Measurements from ENCODE around the gene ANXA6. TPM values are rescaled to one million over a fixed set of nuclear protein-coding genes. Genes with fewer than 3 reads are reported as not detected.

The ANXA6 gene
- total and polyA plus RNA-seq, 7 donors, result 22.9 to 333 (median 233) TPM

DNA sequence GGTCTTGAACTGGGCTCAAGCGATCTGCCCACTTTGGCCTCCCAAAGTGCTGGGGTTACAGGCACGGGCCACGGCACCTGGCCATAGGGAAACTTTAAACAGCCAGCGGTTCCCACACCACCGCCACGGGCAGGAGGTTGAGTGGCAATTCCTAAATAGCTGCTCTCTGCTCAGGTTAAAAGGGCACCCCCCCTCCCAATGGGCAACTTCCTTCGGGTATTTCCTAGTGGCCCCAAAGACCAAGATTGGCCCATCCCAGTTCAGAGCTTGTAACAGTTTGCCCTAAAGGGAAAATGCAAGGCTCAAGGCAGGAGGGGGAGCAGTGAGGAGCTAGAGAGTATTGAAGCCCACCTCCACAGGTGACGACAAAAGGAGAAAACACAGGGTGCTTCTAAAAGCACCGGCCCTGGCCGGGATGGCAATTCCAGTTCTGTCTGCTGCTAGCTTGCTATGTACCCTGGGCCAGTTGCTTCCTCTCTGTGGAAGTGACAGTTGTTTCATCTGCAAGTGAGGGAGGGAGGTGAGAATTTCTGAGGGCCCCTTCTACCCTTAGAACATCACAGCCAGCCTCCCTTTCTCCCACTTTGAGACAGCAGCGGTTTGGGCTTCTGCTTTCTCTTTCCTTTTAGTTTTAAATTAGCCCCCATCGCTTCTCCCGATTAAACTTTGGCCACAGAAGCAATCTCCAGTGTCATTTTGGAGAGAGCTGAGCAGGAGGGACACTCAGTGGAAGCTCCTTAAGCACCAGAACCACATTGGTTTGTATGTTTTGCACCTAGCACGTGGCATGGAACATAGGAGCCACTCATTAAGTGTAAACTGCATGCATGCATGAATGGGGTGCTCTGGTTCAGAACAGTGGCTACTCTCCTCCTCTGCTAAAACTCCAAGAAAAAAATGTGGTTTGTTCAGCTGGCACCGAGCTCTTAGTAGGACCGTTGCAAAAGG lies 59.5 kb downstream of the ANXA6 start:
- 56 to 65% methylated on average over 16 of the region's 16 CpGs for WGBS, 2 donors
- H3K27me3 ChIP-seq, result no peaks in the 10 kb centered on the region
- no peak overlapping the region for H3K27ac ChIP-seq
- no peaks in the 10 kb centered on the region for H3K9me3 ChIP-seq
- intact Hi-C loops (cut with DNase I), result no loop called here
- TF ChIP-seq POLR2A (IDR thresholded peaks at IDR 0.05) (no peak), EP300 (IDR thresholded peaks at IDR 0.05) (no peak), POLR2AphosphoS5 (IDR thresholded peaks at IDR 0.05) (no peak)
- TF ChIP-seq, protein P1, sequence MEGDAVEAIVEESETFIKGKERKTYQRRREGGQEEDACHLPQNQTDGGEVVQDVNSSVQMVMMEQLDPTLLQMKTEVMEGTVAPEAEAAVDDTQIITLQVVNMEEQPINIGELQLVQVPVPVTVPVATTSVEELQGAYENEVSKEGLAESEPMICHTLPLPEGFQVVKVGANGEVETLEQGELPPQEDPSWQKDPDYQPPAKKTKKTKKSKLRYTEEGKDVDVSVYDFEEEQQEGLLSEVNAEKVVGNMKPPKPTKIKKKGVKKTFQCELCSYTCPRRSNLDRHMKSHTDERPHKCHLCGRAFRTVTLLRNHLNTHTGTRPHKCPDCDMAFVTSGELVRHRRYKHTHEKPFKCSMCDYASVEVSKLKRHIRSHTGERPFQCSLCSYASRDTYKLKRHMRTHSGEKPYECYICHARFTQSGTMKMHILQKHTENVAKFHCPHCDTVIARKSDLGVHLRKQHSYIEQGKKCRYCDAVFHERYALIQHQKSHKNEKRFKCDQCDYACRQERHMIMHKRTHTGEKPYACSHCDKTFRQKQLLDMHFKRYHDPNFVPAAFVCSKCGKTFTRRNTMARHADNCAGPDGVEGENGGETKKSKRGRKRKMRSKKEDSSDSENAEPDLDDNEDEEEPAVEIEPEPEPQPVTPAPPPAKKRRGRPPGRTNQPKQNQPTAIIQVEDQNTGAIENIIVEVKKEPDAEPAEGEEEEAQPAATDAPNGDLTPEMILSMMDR (IDR thresholded peaks at IDR 0.05), result no peak
- peaks cover 0 to 53% (median 27%) of the 10 kb centered on the region in 4 donors for H3K4me1 ChIP-seq
- H3K36me3 ChIP-seq, result peaks cover 5 to 25% (median 15%) of the 10 kb centered on the region in 4 donors
- DNase-seq, result no peak
- no peak overlapping the region for H3K4me3 ChIP-seq

DNA sequence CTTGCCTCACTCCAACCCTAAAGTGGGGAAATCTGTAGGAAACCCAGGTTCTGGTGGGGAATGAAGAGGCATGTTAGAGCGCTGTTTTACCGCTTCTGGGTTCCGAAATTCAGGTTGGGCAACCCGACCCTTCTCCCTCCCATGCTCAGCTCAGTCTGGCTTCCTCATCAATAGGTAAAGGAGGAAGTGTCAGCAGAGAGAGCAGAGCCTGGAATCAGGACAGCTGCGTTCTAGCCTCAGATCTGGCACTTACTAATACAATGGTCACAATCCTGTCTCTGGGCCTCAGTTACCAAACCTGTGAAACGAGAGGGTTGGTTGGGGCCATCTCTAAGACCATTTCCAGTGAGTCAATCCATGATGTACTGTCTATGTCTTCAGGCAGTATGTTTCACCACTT lies 60.5 kb downstream of the ANXA6 start:
- no peak for DNase-seq
- H3K4me3 ChIP-seq, result no peak overlapping the region
- WGBS, 2 donors, result 63 to 74% methylated on average over 6 of the region's 6 CpGs
- no peak overlapping the region for H3K27ac ChIP-seq
- peaks cover 4 to 22% (median 8%) of the 10 kb centered on the region in 4 donors for H3K36me3 ChIP-seq
- TF ChIP-seq, protein P1 (IDR thresholded peaks at IDR 0.05), result no peak
- H3K9me3 ChIP-seq, result no peaks in the 10 kb centered on the region
- no peaks in the 10 kb centered on the region for H3K27me3 ChIP-seq
- intact Hi-C loops (cut with DNase I), result no loop called here
- peaks cover 0 to 59% (median 28%) of the 10 kb centered on the region in 4 donors for H3K4me1 ChIP-seq

DNA sequence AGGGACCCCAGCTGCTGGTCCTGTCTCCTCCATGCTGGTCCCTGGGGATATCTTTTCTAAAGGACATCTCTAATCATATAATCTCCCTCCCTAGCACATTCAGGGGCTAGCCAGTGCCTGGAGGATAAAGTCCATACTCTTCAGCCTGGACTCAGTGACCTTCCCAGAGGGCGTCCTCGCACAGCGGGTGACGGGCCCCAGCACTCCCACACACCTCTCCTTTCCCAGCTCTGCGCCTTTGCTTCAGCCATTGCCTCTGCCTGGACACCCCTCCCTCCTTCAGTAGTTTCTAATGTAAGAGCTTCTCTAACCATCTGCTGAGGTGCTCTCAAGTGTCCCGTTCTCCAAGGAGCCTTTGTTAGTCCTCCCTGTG lies 61.6 kb downstream of the ANXA6 start:
- Histone ChIP-seq H3K27ac (peak overlapping the region; percentile 47 to 57 (median 52)), H3K4me1 (peaks cover 0 to 49% (median 28%) of the 10 kb centered on the region in 4 donors), H3K36me3 (peaks cover 0 to 12% (median under 1%) of the 10 kb centered on the region in 4 donors), H3K9me3 (no peaks in the 10 kb centered on the region), H3K27me3 (no peaks in the 10 kb centered on the region), H3K4me3 (no peak overlapping the region)
- WGBS, 2 donors, result 31 to 76% methylated on average over 6 of the region's 6 CpGs
- intact Hi-C loops (cut with DNase I), result no loop called here
- TF ChIP-seq, protein P1 (IDR thresholded peaks at IDR 0.05), result no peak
- peak in 2 of 4 donors; percentile 6 to 27 for TF ChIP-seq POLR2AphosphoS5 (IDR thresholded peaks at IDR 0.05)
- DNase-seq, result no peak

DNA sequence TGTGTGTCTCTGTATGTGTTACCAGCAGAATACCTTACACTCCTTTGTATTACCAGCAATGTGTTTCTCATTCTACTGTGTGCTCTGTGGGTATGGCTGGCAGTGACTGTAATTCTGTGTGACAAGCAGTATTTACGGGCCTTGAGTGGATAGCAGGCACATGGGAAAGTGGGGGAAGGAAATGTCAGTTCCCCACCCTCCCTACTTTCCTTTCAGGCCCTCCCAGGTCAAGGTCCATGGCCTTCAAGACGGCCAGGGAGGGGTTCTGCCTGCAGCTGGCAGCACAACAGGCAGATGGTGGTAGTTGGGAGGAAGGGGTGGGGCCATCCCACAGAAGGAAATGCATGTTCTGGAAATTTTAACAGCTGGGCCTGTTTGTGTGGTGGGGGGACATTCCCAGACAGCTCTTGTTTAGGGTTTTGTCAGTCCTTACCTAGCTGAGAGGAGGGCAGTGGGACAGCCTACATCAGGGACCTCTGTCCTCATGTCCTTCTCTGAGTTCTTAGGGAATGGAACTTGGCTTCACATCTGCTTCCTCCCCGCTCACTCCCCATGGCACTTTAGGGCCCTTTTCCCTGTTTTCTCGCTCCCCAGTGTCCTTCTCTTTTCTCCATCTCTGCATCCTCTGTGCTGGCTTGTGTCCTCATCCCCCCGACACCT lies 62.1 kb downstream of the ANXA6 start:
- H3K4me1 ChIP-seq, result peaks cover 0 to 48% (median 28%) of the 10 kb centered on the region in 4 donors
- DNase-seq, result no peak
- 17 to 45% methylated on average over 5 of the region's 5 CpGs for WGBS, 2 donors
- TF ChIP-seq POLR2AphosphoS5 (IDR thresholded peaks at IDR 0.05) (peak in 2 of 4 donors; percentile 20), POLR2A (IDR thresholded peaks at IDR 0.05) (peak in 1 of 2 donors; percentile 26), EP300 (IDR thresholded peaks at IDR 0.05) (no peak)
- TF ChIP-seq, protein P1 (IDR thresholded peaks at IDR 0.05), result no peak
- peak overlapping the region; percentile 47 to 57 (median 52) for H3K27ac ChIP-seq
- H3K36me3 ChIP-seq, result peaks cover 0 to 6% (median 0%) of the 10 kb centered on the region in 4 donors
- no peaks in the 10 kb centered on the region for H3K27me3 ChIP-seq
- no peaks in the 10 kb centered on the region for H3K9me3 ChIP-seq
- no peak overlapping the region for H3K4me3 ChIP-seq
- intact Hi-C loops (cut with DNase I), result no loop called here
